NCI-H748 (cell line): ENCODE results near the gene TLR10.
A peak's percentile ranks its signal among the peaks of the same experiment; 100 is the strongest.
"Not testable (repeated sequence)": the region's sequence is repeated elsewhere in the genome, so short reads cannot be mapped to it uniquely, and the experiment has no call there.

Source experiments
- DNase-seq: peaks from one replicate; lab custom pipeline; 2025; ENCODE audit not compliant: unreplicated experiment; lab: John Stamatoyannopoulos, UW

The TLR10 gene

GRCh38 chr4:38782452-38783108 lies at the start of gene TLR10:
Gene TLR10, minus strand, starts transcription at chr4:38782990. Its CDS starts 7,400 bp downstream, at chr4:38775590.
- peak; percentile 60 for DNase-seq

- DNase-seq = no peak
Observed at GRCh38 chr4:38832206-38832605, 49.4 kb upstream of the TLR10 start.

GRCh38 chr4:38831653-38832052 lies 48.9 kb upstream of the TLR10 start:
- DNase-seq = no peak

- no peak for DNase-seq
Observed at GRCh38 chr4:38829237-38829636, 46.4 kb upstream of the TLR10 start.

- DNase-seq = no peak
Observed at GRCh38 chr4:38823766-38824165, 41.0 kb upstream of the TLR10 start.

GRCh38 chr4:38822748-38823303 lies 40.0 kb upstream of the TLR10 start:
- no peak for DNase-seq

- no peak for DNase-seq
Observed at GRCh38 chr4:38821739-38822138, 38.9 kb upstream of the TLR10 start.

- no peak for DNase-seq
Observed at GRCh38 chr4:38820329-38821061, 37.7 kb upstream of the TLR10 start.

GRCh38 chr4:38819569-38819968 lies 36.8 kb upstream of the TLR10 start:
- DNase-seq = no peak

GRCh38 chr4:38818441-38818976 lies 35.7 kb upstream of the TLR10 start:
- DNase-seq = no peak

- no peak for DNase-seq
Observed at GRCh38 chr4:38815885-38816782, 33.3 kb upstream of the TLR10 start.

GRCh38 chr4:38814386-38814785 lies 31.6 kb upstream of the TLR10 start:
- no peak for DNase-seq

GRCh38 chr4:38811297-38811696 lies 28.5 kb upstream of the TLR10 start:
- DNase-seq = peak; percentile 12

GRCh38 chr4:38807462-38807861 lies 24.7 kb upstream of the TLR10 start:
- DNase-seq = not testable (repeated sequence)

GRCh38 chr4:38806251-38806650 lies 23.5 kb upstream of the TLR10 start:
- DNase-seq = not testable (repeated sequence)

GRCh38 chr4:38805530-38806145 lies 22.8 kb upstream of the TLR10 start:
- no peak for DNase-seq

GRCh38 chr4:38804654-38805295 lies 22.0 kb upstream of the TLR10 start, which contains the start of gene TLR1:
Gene TLR1, minus strand, starts transcription at chr4:38804791. Its CDS starts 5,960 bp downstream, at chr4:38798831.
- peak; percentile 10 for DNase-seq

- DNase-seq = no peak
Observed at GRCh38 chr4:38803833-38804653, 21.3 kb upstream of the TLR10 start.
